ENCODE results near the gene SARNP.

The SARNP gene

DNA sequence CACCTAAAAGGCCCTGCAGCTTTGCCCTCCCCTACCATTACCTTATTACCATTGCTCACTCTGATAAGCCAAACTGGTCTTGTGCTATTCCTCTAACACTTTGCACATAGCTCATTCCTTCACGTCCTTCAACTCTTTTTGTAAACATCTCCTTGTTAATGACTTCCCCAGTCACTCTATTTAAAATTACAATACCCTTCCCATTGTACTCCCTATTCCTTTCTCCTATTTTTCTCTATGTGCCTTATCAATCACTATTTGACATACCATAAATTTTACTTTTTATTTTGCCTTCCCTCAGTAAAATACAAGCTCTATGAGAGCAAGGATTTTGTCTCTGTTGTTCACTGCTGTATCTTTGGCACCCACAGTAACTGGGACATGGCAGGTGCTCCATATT is 5.4 kb downstream of the SARNP start:
- no peak overlapping the region for H3K4me2 ChIP-seq
- no peak overlapping the region for H3K4me3 ChIP-seq
- no peak overlapping the region for H3K27ac ChIP-seq
- no peak overlapping the region for H3K9ac ChIP-seq
- H3K36me3 ChIP-seq = peaks cover 80% of the 10 kb centered on the region
- peaks cover 25% of the 10 kb centered on the region for H3K4me1 ChIP-seq
- H3K27me3 ChIP-seq = no peaks in the 10 kb centered on the region
- H3K9me3 ChIP-seq = no peaks in the 10 kb centered on the region
- TF ChIP-seq Cebpa-rat (IDR thresholded peaks at IDR 0.05) = no peak
- peaks cover 100% of the 10 kb centered on the region for H4K20me1 ChIP-seq

DNA sequence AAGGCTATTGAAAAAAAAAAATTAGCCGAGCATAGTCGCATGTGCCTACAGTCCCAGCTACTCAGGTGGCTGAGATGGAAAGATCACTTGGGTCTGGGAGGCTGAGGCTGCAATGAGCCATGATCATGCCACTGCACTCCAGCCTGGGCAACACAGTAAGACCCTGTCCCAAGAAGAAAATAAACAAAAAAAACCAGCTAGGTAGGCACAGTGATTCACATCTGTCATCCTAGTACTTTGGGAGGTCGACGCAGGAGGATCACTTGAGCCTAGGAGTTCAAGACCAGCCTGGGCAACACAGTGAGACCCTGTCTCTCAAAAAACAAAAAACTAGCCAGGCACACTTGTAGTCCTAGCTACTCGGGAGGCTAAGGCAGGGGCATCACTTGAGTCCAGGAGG is 8.2 kb downstream of the SARNP start:
- Histone ChIP-seq H3K4me1 (peaks cover 1% of the 10 kb centered on the region; the same call in 1 of the 2 replicates), H3K4me3 (no peak overlapping the region), H3K9ac (no peak overlapping the region), H4K20me1 (peaks cover 100% of the 10 kb centered on the region), H3K9me3 (no peaks in the 10 kb centered on the region), H3K27me3 (no peaks in the 10 kb centered on the region), H3K4me2 (no peak overlapping the region), H3K36me3 (peaks cover 89% of the 10 kb centered on the region), H3K27ac (no peak overlapping the region)
- TF ChIP-seq Cebpa-rat (IDR thresholded peaks at IDR 0.05) = no peak

DNA sequence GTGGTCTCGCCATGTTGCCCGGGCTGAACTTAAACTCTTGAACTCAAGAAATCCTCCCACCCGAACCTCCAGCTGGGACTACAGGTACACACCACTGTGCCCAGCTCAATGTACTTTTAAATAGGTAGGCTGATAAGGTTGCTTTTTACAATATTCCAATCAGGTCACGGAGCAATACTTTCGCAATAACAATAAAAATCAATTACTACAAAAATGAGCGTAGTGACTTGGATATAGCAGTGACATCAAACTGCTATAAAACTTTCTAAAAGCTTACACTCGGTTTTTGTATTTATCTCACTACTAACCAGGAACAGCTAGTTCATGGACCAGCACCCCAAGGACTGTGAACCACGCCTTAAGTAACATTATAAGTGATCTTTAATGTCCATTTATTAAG is 10.5 kb downstream of the SARNP start:
- no peak overlapping the region for H3K27ac ChIP-seq
- no peak overlapping the region for H3K4me3 ChIP-seq
- no peaks in the 10 kb centered on the region for H3K4me1 ChIP-seq
- no peaks in the 10 kb centered on the region for H3K9me3 ChIP-seq
- H3K4me2 ChIP-seq = no peak overlapping the region
- H3K9ac ChIP-seq = no peak overlapping the region
- peaks cover 89% of the 10 kb centered on the region for H3K36me3 ChIP-seq
- peaks cover 97% of the 10 kb centered on the region for H4K20me1 ChIP-seq
- H3K27me3 ChIP-seq = no peaks in the 10 kb centered on the region
- peak; percentile 40; the same call in 1 of the 2 replicates for TF ChIP-seq Cebpa-rat (IDR thresholded peaks at IDR 0.05)

DNA sequence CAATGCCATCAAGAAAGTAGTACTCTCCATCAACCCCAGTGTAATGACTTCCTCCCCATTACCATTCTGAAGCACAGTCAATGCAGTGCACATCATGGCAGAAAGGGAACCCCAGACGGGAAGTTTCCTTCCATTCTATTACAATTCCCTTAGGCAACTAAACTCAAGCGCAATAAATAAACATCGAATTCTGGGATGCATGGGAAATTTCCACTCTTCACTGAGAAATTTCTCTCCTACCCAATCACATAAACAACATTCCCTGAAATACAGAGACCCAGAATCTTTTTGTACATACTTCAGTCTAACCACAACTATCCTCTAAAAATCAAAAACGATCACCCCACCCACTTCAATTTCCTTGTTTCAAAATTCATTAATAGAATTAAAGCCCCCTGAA is 20.0 kb downstream of the SARNP start:
- Histone ChIP-seq H3K27ac (no peak overlapping the region), H4K20me1 (peaks cover 52% of the 10 kb centered on the region), H3K4me3 (no peak overlapping the region), H3K4me1 (no peaks in the 10 kb centered on the region), H3K27me3 (no peaks in the 10 kb centered on the region), H3K9me3 (no peaks in the 10 kb centered on the region), H3K9ac (no peak overlapping the region), H3K4me2 (no peak overlapping the region), H3K36me3 (peaks cover 97% of the 10 kb centered on the region)
- TF ChIP-seq Cebpa-rat (IDR thresholded peaks at IDR 0.05) = no peak

DNA sequence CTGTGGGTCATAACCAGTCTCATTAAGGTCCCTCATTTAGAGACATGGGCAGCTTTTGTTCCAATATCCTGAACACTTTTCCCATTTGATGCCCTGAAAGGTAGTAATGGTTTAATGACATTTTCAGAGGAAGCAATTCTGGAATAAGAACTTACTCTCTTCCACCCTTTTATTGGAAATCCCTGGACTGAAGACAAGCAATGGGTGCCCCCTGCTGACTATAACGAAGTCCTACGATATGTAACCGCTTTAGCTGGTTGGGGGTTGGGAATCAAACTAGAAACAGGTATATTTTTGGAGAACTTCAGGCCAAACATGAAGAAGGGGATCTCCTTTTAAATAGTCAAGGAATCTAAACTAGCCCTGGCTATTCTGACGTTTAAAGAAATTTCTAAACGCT is 20.5 kb downstream of the SARNP start:
- Histone ChIP-seq H4K20me1 (peaks cover 49% of the 10 kb centered on the region), H3K4me2 (no peak overlapping the region)
- TF ChIP-seq Cebpa-rat (IDR thresholded peaks at IDR 0.05) = no peak

DNA sequence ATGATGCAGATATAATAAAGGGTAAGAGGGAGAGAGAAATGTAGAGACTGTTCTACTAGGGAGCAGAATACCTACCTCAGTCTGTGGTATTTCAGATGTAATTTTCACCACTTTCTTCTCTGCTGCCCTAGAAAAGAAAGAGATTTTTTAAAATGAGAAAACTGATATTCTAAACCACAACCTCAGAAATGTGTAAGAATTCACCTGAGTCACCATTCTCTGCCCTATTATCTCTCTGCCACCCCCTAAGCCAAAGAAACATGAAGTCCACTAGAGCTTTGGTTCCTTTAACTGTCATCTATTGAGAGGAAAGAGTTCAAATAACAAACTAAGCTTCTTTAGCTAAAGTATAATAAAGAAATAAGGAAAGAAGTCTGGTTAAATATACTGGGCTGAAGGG is 21.6 kb downstream of the SARNP start:
- Histone ChIP-seq H3K27ac (no peak overlapping the region), H3K9me3 (no peaks in the 10 kb centered on the region), H3K9ac (no peak overlapping the region), H3K4me3 (no peak overlapping the region), H3K4me1 (no peaks in the 10 kb centered on the region), H3K36me3 (peaks cover 98% of the 10 kb centered on the region), H3K27me3 (no peaks in the 10 kb centered on the region), H3K4me2 (no peak overlapping the region), H4K20me1 (peaks cover 46% of the 10 kb centered on the region)
- no peak for TF ChIP-seq Cebpa-rat (IDR thresholded peaks at IDR 0.05)

More for the DNA sequence above, 20.5 kb downstream of the SARNP start:
- Histone ChIP-seq H3K4me1 (no peaks in the 10 kb centered on the region), H3K27ac (no peak overlapping the region), H3K27me3 (no peaks in the 10 kb centered on the region), H3K36me3 (peaks cover 98% of the 10 kb centered on the region), H3K9me3 (no peaks in the 10 kb centered on the region), H3K4me3 (no peak overlapping the region), H3K9ac (no peak overlapping the region)

DNA sequence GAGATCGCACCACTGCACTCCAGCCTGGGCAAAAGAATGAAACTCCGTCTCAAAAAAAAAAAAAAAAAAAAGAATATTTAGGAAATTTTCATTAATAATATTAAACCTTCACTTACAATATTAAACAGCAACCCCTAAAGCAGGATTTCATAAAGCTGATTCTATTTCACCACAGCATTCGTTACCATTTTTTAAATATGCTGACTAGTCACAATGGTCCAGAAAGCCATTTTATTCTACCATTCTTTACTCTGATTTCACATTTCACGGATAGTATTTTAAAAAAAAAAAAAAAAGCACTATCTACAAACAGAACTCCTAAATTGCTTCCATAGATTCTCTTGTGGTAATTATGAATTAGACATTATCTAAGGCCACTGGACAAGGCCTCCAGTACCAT is 27.6 kb downstream of the SARNP start:
- Histone ChIP-seq H4K20me1 (0 out of 2 replicates have a peak, but pooled peaks cover 8% of the 10 kb centered on the region), H3K9me3 (no peaks in the 10 kb centered on the region), H3K4me3 (no peak overlapping the region), H3K4me2 (no peak overlapping the region), H3K4me1 (no peaks in the 10 kb centered on the region), H3K36me3 (peaks cover 100% of the 10 kb centered on the region), H3K27me3 (no peaks in the 10 kb centered on the region), H3K9ac (no peak overlapping the region), H3K27ac (no peak overlapping the region)
- no peak for TF ChIP-seq Cebpa-rat (IDR thresholded peaks at IDR 0.05)

DNA sequence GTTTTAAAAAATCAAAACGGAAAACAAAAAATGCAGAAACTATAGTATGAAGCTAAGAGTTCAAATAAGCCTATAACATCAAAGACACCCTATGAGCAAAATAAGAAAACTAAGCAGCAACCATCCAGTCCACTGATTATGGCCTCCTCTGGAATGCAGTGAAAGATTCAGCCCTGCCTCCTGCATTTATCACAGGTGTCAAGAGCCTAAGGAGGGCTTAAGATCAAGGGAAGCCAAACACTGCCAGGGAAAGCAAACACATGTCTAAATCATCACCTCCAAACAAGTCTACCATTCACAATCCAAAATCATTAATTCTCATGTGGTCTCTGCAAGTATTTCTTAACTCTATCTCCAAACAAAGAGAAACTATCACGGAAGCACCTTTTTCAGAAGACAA is 28.4 kb downstream of the SARNP start:
- Histone ChIP-seq H3K9ac (no peak overlapping the region), H3K4me2 (no peak overlapping the region), H3K27me3 (no peaks in the 10 kb centered on the region), H3K4me1 (no peaks in the 10 kb centered on the region), H4K20me1 (0 out of 2 replicates have a peak, but pooled peaks cover 8% of the 10 kb centered on the region), H3K27ac (no peak overlapping the region), H3K36me3 (peaks cover 100% of the 10 kb centered on the region), H3K9me3 (no peaks in the 10 kb centered on the region), H3K4me3 (no peak overlapping the region)
- no peak for TF ChIP-seq Cebpa-rat (IDR thresholded peaks at IDR 0.05)

DNA sequence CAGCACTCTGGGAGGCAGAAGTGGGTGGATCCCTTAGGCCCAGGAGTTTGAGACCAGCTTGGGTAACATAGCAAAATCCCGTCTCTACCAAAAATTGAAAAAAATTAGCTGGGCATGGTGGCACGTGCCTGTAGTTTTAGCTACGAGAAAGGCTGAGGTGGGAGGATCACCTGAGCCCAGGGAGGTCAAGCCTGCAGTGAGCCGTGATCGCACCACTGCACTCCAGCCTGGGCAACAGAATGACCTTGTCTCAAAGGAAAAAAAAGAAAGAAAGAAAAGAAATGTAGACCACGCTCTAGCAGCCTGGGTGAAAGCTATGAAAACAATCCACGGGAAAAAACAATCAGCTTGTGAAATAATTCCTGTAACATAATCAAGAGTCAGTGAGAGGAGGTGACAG is 29.0 kb downstream of the SARNP start:
- Histone ChIP-seq H3K27ac (no peak overlapping the region), H3K36me3 (peaks cover 100% of the 10 kb centered on the region), H4K20me1 (0 out of 2 replicates have a peak, but pooled peaks cover 8% of the 10 kb centered on the region), H3K27me3 (no peaks in the 10 kb centered on the region), H3K9ac (no peak overlapping the region), H3K4me3 (no peak overlapping the region), H3K4me1 (no peaks in the 10 kb centered on the region), H3K4me2 (no peak overlapping the region), H3K9me3 (no peaks in the 10 kb centered on the region)
- TF ChIP-seq Cebpa-rat (IDR thresholded peaks at IDR 0.05) = no peak

DNA sequence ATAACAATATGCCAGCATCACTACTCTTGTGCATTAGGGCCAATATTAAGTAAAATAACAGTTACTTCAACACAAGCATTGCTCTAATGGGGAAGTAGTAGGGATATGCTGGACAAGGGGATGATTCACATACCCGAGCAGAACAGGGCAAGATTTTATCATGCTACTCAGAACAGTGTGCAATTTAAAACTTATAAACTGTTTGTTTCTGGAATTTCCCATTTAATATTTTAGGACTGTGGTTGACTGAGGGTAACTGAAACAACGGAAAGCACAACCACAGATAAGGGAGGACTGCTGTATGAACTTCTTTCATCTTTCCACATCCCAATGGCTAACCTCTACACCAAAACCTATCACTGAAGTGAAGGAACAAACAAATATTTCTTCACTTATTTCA is 36.8 kb downstream of the SARNP start:
- peak overlapping the region; percentile 40 for H3K4me2 ChIP-seq
- H3K9me3 ChIP-seq = no peaks in the 10 kb centered on the region
- no peak overlapping the region for H3K9ac ChIP-seq
- H3K4me3 ChIP-seq = no peak overlapping the region
- H3K36me3 ChIP-seq = peaks cover 99% of the 10 kb centered on the region
- no peak for TF ChIP-seq Cebpa-rat (IDR thresholded peaks at IDR 0.05)
- no peaks in the 10 kb centered on the region for H3K27me3 ChIP-seq
- no peak overlapping the region for H3K27ac ChIP-seq
- H3K4me1 ChIP-seq = peaks cover 20% of the 10 kb centered on the region
- H4K20me1 ChIP-seq = 0 out of 2 replicates have a peak, but pooled peaks cover 8% of the 10 kb centered on the region

DNA sequence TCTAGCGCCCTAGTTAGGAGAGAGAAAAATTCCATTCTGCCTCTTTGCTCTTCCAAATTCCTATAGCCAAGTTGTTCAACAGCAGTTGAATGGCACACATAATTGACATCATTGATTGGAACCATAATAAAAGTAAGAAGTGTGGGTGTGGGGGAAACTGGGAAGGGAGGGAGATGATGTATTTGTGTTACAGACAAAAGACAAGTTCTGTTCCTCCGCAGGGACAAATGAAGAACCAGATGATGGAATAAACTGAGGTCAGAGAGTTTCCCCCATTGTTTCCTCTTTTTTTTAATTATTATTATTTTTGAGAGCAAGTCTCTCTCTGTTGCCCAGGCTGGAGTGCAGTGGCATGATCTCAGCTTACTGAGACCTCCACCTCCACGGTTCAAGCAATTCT is 39.7 kb downstream of the SARNP start:
- Histone ChIP-seq H3K4me2 (no peak overlapping the region), H3K27ac (no peak overlapping the region), H3K4me1 (peaks cover 20% of the 10 kb centered on the region), H3K9ac (no peak overlapping the region), H3K9me3 (no peaks in the 10 kb centered on the region), H3K27me3 (no peaks in the 10 kb centered on the region), H4K20me1 (0 out of 2 replicates have a peak, but pooled peaks cover 14% of the 10 kb centered on the region), H3K36me3 (peaks cover 99% of the 10 kb centered on the region), H3K4me3 (no peak overlapping the region)
- TF ChIP-seq Cebpa-rat (IDR thresholded peaks at IDR 0.05) = no peak
